GM18502 (cell line): ENCODE results near the gene STX7.

ENCODE experiments used
- ATAC-seq: cut with Tn5 transposase; IDR thresholded peaks from one replicate; pipeline ENCODE4 v1.9.1; 2021; ENCODE audit warnings: mild to moderate bottlenecking; ENCODE audit not compliant: unreplicated experiment, poor library complexity

STX7 gene

GRCh38 chr6:132506869-132507808 is 5.8 kb downstream of the STX7 start:
- ATAC-seq: no peak

- no peak for ATAC-seq
These were observed 6.5 kb downstream of the STX7 start for GRCh38 chr6:132506461-132506860.

GRCh38 chr6:132505158-132505557 is 7.8 kb downstream of the STX7 start:
- peak; percentile 56 for ATAC-seq

GRCh38 chr6:132504757-132505156 is 8.2 kb downstream of the STX7 start:
- no peak for ATAC-seq

- no peak for ATAC-seq
These were observed 13.2 kb downstream of the STX7 start for GRCh38 chr6:132499757-132500156.

- ATAC-seq: peak; percentile 57
These were observed 14.3 kb downstream of the STX7 start for GRCh38 chr6:132498638-132499037.

GRCh38 chr6:132496519-132497180 is 16.3 kb downstream of the STX7 start:
- ATAC-seq: no peak

- peak; percentile 43 for ATAC-seq
These were observed 17.3 kb downstream of the STX7 start for GRCh38 chr6:132495604-132496079.

GRCh38 chr6:132494954-132495353 is 18.0 kb downstream of the STX7 start:
- ATAC-seq: peak; percentile 36

- ATAC-seq: no peak
These were observed 21.0 kb downstream of the STX7 start for GRCh38 chr6:132491881-132492280.

GRCh38 chr6:132491303-132491702 is 21.6 kb downstream of the STX7 start:
- ATAC-seq: no peak

- ATAC-seq: peak; percentile 62
These were observed 22.3 kb downstream of the STX7 start for GRCh38 chr6:132490478-132491204.

GRCh38 chr6:132490024-132490423 is 22.9 kb downstream of the STX7 start:
- peak; percentile 41 for ATAC-seq

- no peak for ATAC-seq
These were observed 23.5 kb downstream of the STX7 start for GRCh38 chr6:132489376-132489775.

GRCh38 chr6:132487762-132488161 is 25.2 kb downstream of the STX7 start:
- ATAC-seq: no peak

GRCh38 chr6:132484680-132485018 is 28.3 kb downstream of the STX7 start:
- peak; percentile 23 for ATAC-seq

- peak; percentile 72 for ATAC-seq
These were observed 28.9 kb downstream of the STX7 start for GRCh38 chr6:132483779-132484679.

GRCh38 chr6:132482581-132482980 is 30.3 kb downstream of the STX7 start:
- no peak for ATAC-seq

GRCh38 chr6:132481189-132481588 is 31.7 kb downstream of the STX7 start:
- peak; percentile 30 for ATAC-seq

GRCh38 chr6:132479131-132479530 is 33.8 kb downstream of the STX7 start:
- no peak for ATAC-seq
